ENCODE results near the gene TBP.

- TF ChIP-seq YY1 (IDR thresholded peaks at IDR 0.05; ENCODE audit: insufficient read depth, insufficient read length) (no peak), ZNF274 (IDR thresholded peaks at IDR 0.05; ENCODE audit: low read depth, low read length) (no peak), SUZ12 (IDR thresholded peaks at IDR 0.05; ENCODE audit: extremely low read depth, insufficient read depth, insufficient read length) (no peak)
Observed at GRCh38 chr6:170522565-170523183, 31.5 kb upstream of the TBP start.

Data from NT2/D1 (cell line).